ENCODE data around the gene BPTF.
"Not testable (repeated sequence)": the region's sequence is repeated elsewhere in the genome, so short reads cannot be mapped to it uniquely, and the experiment has no call there.

Gene BPTF

DNA sequence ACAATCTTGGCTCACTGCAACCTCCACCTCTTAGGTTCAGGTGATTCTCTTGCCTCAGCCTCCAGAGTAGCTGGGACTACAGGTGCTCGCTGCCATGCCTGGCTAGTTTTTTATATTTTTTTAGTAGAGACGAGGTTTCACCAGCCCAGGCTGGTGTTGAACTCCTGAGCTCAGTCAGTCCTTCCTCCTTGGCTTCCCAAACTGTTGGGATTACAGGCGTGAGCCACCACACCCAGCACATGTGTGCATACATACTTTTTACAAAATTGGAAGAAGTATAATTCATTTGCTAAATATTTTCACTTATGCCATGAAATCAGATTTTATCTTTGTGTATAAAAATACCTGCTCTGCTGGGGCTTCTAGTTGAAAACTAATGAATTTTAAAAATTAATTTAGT, 13.2 kb downstream of the BPTF start:
- no peak for TF ChIP-seq EZH2 (IDR thresholded peaks at IDR 0.05; ENCODE audit: borderline replicate concordance, low read depth, low read length, severe bottlenecking)
- TF ChIP-seq, protein P1, sequence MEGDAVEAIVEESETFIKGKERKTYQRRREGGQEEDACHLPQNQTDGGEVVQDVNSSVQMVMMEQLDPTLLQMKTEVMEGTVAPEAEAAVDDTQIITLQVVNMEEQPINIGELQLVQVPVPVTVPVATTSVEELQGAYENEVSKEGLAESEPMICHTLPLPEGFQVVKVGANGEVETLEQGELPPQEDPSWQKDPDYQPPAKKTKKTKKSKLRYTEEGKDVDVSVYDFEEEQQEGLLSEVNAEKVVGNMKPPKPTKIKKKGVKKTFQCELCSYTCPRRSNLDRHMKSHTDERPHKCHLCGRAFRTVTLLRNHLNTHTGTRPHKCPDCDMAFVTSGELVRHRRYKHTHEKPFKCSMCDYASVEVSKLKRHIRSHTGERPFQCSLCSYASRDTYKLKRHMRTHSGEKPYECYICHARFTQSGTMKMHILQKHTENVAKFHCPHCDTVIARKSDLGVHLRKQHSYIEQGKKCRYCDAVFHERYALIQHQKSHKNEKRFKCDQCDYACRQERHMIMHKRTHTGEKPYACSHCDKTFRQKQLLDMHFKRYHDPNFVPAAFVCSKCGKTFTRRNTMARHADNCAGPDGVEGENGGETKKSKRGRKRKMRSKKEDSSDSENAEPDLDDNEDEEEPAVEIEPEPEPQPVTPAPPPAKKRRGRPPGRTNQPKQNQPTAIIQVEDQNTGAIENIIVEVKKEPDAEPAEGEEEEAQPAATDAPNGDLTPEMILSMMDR (IDR thresholded peaks at IDR 0.05; ENCODE audit: borderline replicate concordance, extremely low read depth, low read length, poor library complexity, severe bottlenecking): no peak
- Histone ChIP-seq H3K36me3 (ENCODE audit: insufficient read depth, low read length) (no peaks in the 10 kb centered on the region; the same call in 1 of the 2 replicates), H3K79me2 (ENCODE audit: insufficient read depth, low read length) (peaks cover 98% of the 10 kb centered on the region), H3K27ac (ENCODE audit: low read length) (no peak overlapping the region), H3K4me2 (ENCODE audit: insufficient read depth, low read length) (no peak overlapping the region), H4K20me1 (ENCODE audit: insufficient read depth, low read length) (peaks cover 56% of the 10 kb centered on the region; the same call in 1 of the 2 replicates), H2AFZ (ENCODE audit: low read depth, low read length) (no peak overlapping the region), H3K4me1 (ENCODE audit: insufficient read depth, low read length) (no peaks in the 10 kb centered on the region), H3K4me3 (ENCODE audit: low read depth in 1 of 2, low read length in 2 of 2) (no peak overlapping the region), H3K9ac (ENCODE audit: low read depth, low read length) (no peak overlapping the region), H3K27me3 (ENCODE audit: insufficient read depth, low read length, poor library complexity) (no peaks in the 10 kb centered on the region), H3K9me3 (ENCODE audit: insufficient read depth, low read length, severe bottlenecking) (no peaks in the 10 kb centered on the region)
- DNase-seq (no peak), ATAC-seq (ENCODE audit: insufficient read depth, low read depth) (no peak)

DNA sequence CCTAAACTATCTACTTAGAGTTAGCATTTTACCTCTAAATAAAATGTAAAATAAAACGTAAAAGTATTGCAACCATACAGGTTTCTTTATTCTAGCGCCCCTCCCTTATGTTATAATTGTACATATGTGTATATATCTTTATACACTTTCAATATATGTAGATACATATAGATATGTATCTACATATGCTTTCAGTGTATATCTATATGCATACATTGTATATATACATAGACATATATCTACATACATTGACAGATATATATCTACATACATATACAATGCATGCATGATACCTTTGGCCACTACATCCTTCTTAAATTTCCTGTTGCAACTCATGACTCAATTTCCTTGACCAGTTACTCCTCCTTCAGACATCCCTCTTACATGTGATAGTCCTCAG, 16.7 kb downstream of the BPTF start:
- Histone ChIP-seq H3K36me3 (ENCODE audit: insufficient read depth, low read length) (no peaks in the 10 kb centered on the region), H3K4me1 (ENCODE audit: insufficient read depth, low read length) (no peaks in the 10 kb centered on the region), H4K20me1 (ENCODE audit: insufficient read depth, low read length) (peaks cover 48% of the 10 kb centered on the region), H3K9me3 (ENCODE audit: insufficient read depth, low read length, severe bottlenecking) (no peaks in the 10 kb centered on the region), H3K4me2 (ENCODE audit: insufficient read depth, low read length) (no peak overlapping the region), H3K27ac (ENCODE audit: low read length) (no peak overlapping the region), H3K4me3 (ENCODE audit: low read depth in 1 of 2, low read length in 2 of 2) (no peak overlapping the region), H3K9ac (ENCODE audit: low read depth, low read length) (no peak overlapping the region), H2AFZ (ENCODE audit: low read depth, low read length) (no peak overlapping the region), H3K27me3 (ENCODE audit: insufficient read depth, low read length, poor library complexity) (no peaks in the 10 kb centered on the region), H3K79me2 (ENCODE audit: insufficient read depth, low read length) (peaks cover 98% of the 10 kb centered on the region)
- DNase-seq (no peak), ATAC-seq (ENCODE audit: insufficient read depth, low read depth) (no peak)
- TF ChIP-seq, protein P1 (IDR thresholded peaks at IDR 0.05; ENCODE audit: borderline replicate concordance, extremely low read depth, low read length, poor library complexity, severe bottlenecking): no peak
- TF ChIP-seq EZH2 (IDR thresholded peaks at IDR 0.05; ENCODE audit: borderline replicate concordance, low read depth, low read length, severe bottlenecking): no peak

GRCh38 chr17:67842648-67843047, 17.3 kb downstream of the BPTF start:
- peaks cover 98% of the 10 kb centered on the region for H3K79me2 ChIP-seq (ENCODE audit: insufficient read depth, low read length)
- H2AFZ ChIP-seq (ENCODE audit: low read depth, low read length): no peak overlapping the region
- TF ChIP-seq, protein P1 (IDR thresholded peaks at IDR 0.05; ENCODE audit: borderline replicate concordance, extremely low read depth, low read length, poor library complexity, severe bottlenecking): no peak
- TF ChIP-seq EZH2 (IDR thresholded peaks at IDR 0.05; ENCODE audit: borderline replicate concordance, low read depth, low read length, severe bottlenecking): no peak
- H3K4me1 ChIP-seq (ENCODE audit: insufficient read depth, low read length): no peaks in the 10 kb centered on the region
- H3K27me3 ChIP-seq (ENCODE audit: insufficient read depth, low read length, poor library complexity): no peaks in the 10 kb centered on the region
- no peak overlapping the region for H3K9ac ChIP-seq (ENCODE audit: low read depth, low read length)
- H3K9me3 ChIP-seq (ENCODE audit: insufficient read depth, low read length, severe bottlenecking): no peaks in the 10 kb centered on the region
- ATAC-seq (ENCODE audit: insufficient read depth, low read depth) (no peak), DNase-seq (no peak)
- H3K4me2 ChIP-seq (ENCODE audit: insufficient read depth, low read length): no peak overlapping the region
- H4K20me1 ChIP-seq (ENCODE audit: insufficient read depth, low read length): peaks cover 43% of the 10 kb centered on the region
- H3K36me3 ChIP-seq (ENCODE audit: insufficient read depth, low read length): no peaks in the 10 kb centered on the region
- no peak overlapping the region for H3K4me3 ChIP-seq (ENCODE audit: low read depth in 1 of 2, low read length in 2 of 2)
- no peak overlapping the region for H3K27ac ChIP-seq (ENCODE audit: low read length)

DNA sequence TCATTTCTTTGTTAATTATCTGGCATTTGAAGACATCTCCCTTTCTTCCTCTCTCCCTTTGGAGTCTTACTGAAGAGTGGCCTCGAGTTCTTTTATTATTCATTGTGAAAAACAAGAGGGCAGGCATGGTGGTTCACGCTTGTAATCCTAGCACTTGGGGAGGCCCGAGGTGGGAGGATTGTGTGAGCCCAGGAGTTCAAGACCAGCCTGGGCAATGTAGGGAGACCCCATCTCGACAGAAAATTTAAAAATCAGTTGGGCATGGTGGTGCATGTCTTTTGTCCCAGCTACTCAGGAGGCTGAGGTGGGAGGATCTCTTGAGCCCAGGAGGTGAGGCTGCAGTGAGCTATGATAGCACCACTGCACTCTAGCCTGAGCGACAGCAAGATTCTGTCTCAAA, 20.1 kb downstream of the BPTF start:
- H3K4me1 ChIP-seq (ENCODE audit: insufficient read depth, low read length): no peaks in the 10 kb centered on the region
- no peak for TF ChIP-seq EZH2 (IDR thresholded peaks at IDR 0.05; ENCODE audit: borderline replicate concordance, low read depth, low read length, severe bottlenecking)
- TF ChIP-seq, protein P1 (IDR thresholded peaks at IDR 0.05; ENCODE audit: borderline replicate concordance, extremely low read depth, low read length, poor library complexity, severe bottlenecking): no peak
- peaks cover 98% of the 10 kb centered on the region for H3K79me2 ChIP-seq (ENCODE audit: insufficient read depth, low read length)
- H3K4me3 ChIP-seq (ENCODE audit: low read depth in 1 of 2, low read length in 2 of 2): no peak overlapping the region
- DNase-seq (no peak), ATAC-seq (ENCODE audit: insufficient read depth, low read depth) (no peak)
- H3K27me3 ChIP-seq (ENCODE audit: insufficient read depth, low read length, poor library complexity): no peaks in the 10 kb centered on the region
- no peak overlapping the region for H3K27ac ChIP-seq (ENCODE audit: low read length)
- H3K4me2 ChIP-seq (ENCODE audit: insufficient read depth, low read length): no peak overlapping the region
- H3K9me3 ChIP-seq (ENCODE audit: insufficient read depth, low read length, severe bottlenecking): no peaks in the 10 kb centered on the region
- H3K9ac ChIP-seq (ENCODE audit: low read depth, low read length): no peak overlapping the region
- no peak overlapping the region for H2AFZ ChIP-seq (ENCODE audit: low read depth, low read length)
- peaks cover 39% of the 10 kb centered on the region for H4K20me1 ChIP-seq (ENCODE audit: insufficient read depth, low read length)
- H3K36me3 ChIP-seq (ENCODE audit: insufficient read depth, low read length): no peaks in the 10 kb centered on the region; the same call in 1 of the 2 replicates

GRCh38 chr17:67848189-67848588, 22.9 kb downstream of the BPTF start:
- not testable (repeated sequence) for H3K27me3 ChIP-seq (ENCODE audit: insufficient read depth, low read length, poor library complexity); H3K4me3 ChIP-seq (ENCODE audit: low read depth in 1 of 2, low read length in 2 of 2); H3K27ac ChIP-seq (ENCODE audit: low read length); ATAC-seq (ENCODE audit: insufficient read depth, low read depth); H3K9ac ChIP-seq (ENCODE audit: low read depth, low read length); H3K36me3 ChIP-seq (ENCODE audit: insufficient read depth, low read length); H2AFZ ChIP-seq (ENCODE audit: low read depth, low read length); H3K9me3 ChIP-seq (ENCODE audit: insufficient read depth, low read length, severe bottlenecking); H3K4me2 ChIP-seq (ENCODE audit: insufficient read depth, low read length); H3K4me1 ChIP-seq (ENCODE audit: insufficient read depth, low read length); DNase-seq
- Histone ChIP-seq H4K20me1 (ENCODE audit: insufficient read depth, low read length) (peaks cover 43% of the 10 kb centered on the region), H3K79me2 (ENCODE audit: insufficient read depth, low read length) (peaks cover 98% of the 10 kb centered on the region)
